Sigmoid colon (tissue), 7 donors: ENCODE results near the gene NCOA1. TPM values are rescaled to one million over a fixed set of nuclear protein-coding genes. Genes with fewer than 3 reads are reported as not detected.

Experiments
- DNase-seq: peaks from one replicate; pipeline ENCODE4 v3.0.0-alpha.2; 2019
- H3K27ac ChIP-seq, 4 donors: fragments of 200-600 bp; sonication (generic); one replicate each; pipeline ENCODE4 v1.5.1; 2016 to 2019; ENCODE audit warnings: mild to moderate bottlenecking in 1 of 4
- H3K27me3 ChIP-seq, 3 donors: fragments of 200-600 bp; sonication (generic); one replicate each; pipeline ENCODE4 v1.5.1; 2019; ENCODE audit warnings: mild to moderate bottlenecking in 1 of 3
- H3K36me3 ChIP-seq, 4 donors: fragments of 200-600 bp; sonication (generic); one replicate each; pipeline ENCODE4 v1.5.1; 2016 to 2019
- H3K4me1 ChIP-seq, 4 donors: fragments of 200-600 bp; sonication (generic); one replicate each; pipeline ENCODE4 v1.5.1; 2017 to 2019
- H3K4me3 ChIP-seq, 4 donors: fragments of 200-600 bp; sonication (generic); one replicate each; pipeline ENCODE4 v1.5.1; 2017 to 2019; ENCODE audit warnings: mild to moderate bottlenecking in 2 of 4, moderate library complexity in 1 of 4
- H3K9me3 ChIP-seq, 4 donors: fragments of 200-600 bp in 3 of 4; sonication (generic) in 3 of 4; one replicate each; pipeline versions ENCODE4 v1.5.1 to v1.6.1; 2013 to 2019
- EP300 ChIP-seq, 4 donors: sonication (generic); formaldehyde crosslinking; IDR thresholded peaks; one replicate each; pipeline ENCODE4 v1.6.1; 2017; ENCODE audit warnings: antibody characterized with exemption in 4 of 4
- POLR2A ChIP-seq, 2 donors: fragments of 450-650 bp; IDR thresholded peaks; one replicate each; pipeline ENCODE4 v1.6.1; 2016; ENCODE audit warnings: antibody characterized with exemption in 2 of 2, mild to moderate bottlenecking in 2 of 2, moderate library complexity in 2 of 2
- POLR2AphosphoS5 ChIP-seq, 4 donors: sonication (generic); formaldehyde crosslinking; IDR thresholded peaks; one replicate each; pipeline ENCODE4 v1.6.1; 2017; ENCODE audit warnings: antibody characterized with exemption in 4 of 4
- WGBS, 2 donors: extraction: QIAGEN DNeasy Blood & Tissue Kit; methylation state at CpG; one replicate each; pipeline ENCODE4 v1.1.7; 2013; 5-methylcytosine and 5-hydroxymethylcytosine counted together
- intact Hi-C: fragments of 100-400 bp; cut with DNase I; formaldehyde crosslinking; loops from one replicate; pipeline ENCODE4 v1.15.1; 2023
- polyA plus RNA-seq, 3 donors: library from polyadenylated mRNA; stranded (reverse); fragments of 200-250 nt; gene quantifications; one replicate each; pipeline ENCODE4 v1.2.3, GENCODE V29; 2013
- total RNA-seq, 4 donors: library from RNA; depleted of rRNA; stranded (reverse); fragments of >200 nt; gene quantifications; one replicate each; pipeline ENCODE4 v1.1.0, GENCODE V29; 2016
- TF ChIP-seq, protein P1 (sequence below), 4 experiments: fragments of 450-650 bp in 3 of 4; fragments of 200-600 bp in 1 of 4; IDR thresholded peaks; one replicate each; pipeline ENCODE4 v1.5.1; 2016 to 2019; ENCODE audit warnings: antibody characterized with exemption in 4 of 4, mild to moderate bottlenecking in 3 of 4, moderate library complexity in 2 of 4
- donor health status: healthy with polysubstance abuse.
- donor health status: Bipolar disorder and iron deficiency.
- donor health status: healthy.

NCOA1 gene
- total and polyA plus RNA-seq, 7 donors: 11.3 to 61.7 (median 49.2) TPM

- no peak for DNase-seq
- Histone ChIP-seq H3K9me3 (no peaks in the 10 kb centered on the region), H3K4me1 (peaks cover 0 to 35% (median 21%) of the 10 kb centered on the region in 4 donors), H3K4me3 (no peak overlapping the region), H3K27ac (no peak overlapping the region), H3K36me3 (no peaks in the 10 kb centered on the region), H3K27me3 (no peaks in the 10 kb centered on the region)
- WGBS, 2 donors: 86 to 91% methylated on average over 2 of the region's 2 CpGs
- TF ChIP-seq POLR2AphosphoS5 (IDR thresholded peaks at IDR 0.05) (no peak), EP300 (IDR thresholded peaks at IDR 0.05) (no peak), POLR2A (IDR thresholded peaks at IDR 0.05) (no peak)
- TF ChIP-seq, protein P1, sequence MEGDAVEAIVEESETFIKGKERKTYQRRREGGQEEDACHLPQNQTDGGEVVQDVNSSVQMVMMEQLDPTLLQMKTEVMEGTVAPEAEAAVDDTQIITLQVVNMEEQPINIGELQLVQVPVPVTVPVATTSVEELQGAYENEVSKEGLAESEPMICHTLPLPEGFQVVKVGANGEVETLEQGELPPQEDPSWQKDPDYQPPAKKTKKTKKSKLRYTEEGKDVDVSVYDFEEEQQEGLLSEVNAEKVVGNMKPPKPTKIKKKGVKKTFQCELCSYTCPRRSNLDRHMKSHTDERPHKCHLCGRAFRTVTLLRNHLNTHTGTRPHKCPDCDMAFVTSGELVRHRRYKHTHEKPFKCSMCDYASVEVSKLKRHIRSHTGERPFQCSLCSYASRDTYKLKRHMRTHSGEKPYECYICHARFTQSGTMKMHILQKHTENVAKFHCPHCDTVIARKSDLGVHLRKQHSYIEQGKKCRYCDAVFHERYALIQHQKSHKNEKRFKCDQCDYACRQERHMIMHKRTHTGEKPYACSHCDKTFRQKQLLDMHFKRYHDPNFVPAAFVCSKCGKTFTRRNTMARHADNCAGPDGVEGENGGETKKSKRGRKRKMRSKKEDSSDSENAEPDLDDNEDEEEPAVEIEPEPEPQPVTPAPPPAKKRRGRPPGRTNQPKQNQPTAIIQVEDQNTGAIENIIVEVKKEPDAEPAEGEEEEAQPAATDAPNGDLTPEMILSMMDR (IDR thresholded peaks at IDR 0.05): no peak
- intact Hi-C loops: no loop called here
Observed at GRCh38 chr2:24515335-24515734, 24.3 kb downstream of the NCOA1 start.

GRCh38 chr2:24515831-24516230 lies 24.8 kb downstream of the NCOA1 start:
- Histone ChIP-seq H3K36me3 (no peaks in the 10 kb centered on the region), H3K4me1 (peaks cover 0 to 37% (median 24%) of the 10 kb centered on the region in 4 donors), H3K4me3 (no peak overlapping the region), H3K27ac (no peak overlapping the region), H3K9me3 (no peaks in the 10 kb centered on the region), H3K27me3 (no peaks in the 10 kb centered on the region)
- TF ChIP-seq POLR2A (IDR thresholded peaks at IDR 0.05) (no peak), EP300 (IDR thresholded peaks at IDR 0.05) (no peak), POLR2AphosphoS5 (IDR thresholded peaks at IDR 0.05) (no peak)
- TF ChIP-seq, protein P1 (IDR thresholded peaks at IDR 0.05): no peak
- 90 to 100% methylated on average over 1 to 2 of the region's 2 CpGs for WGBS, 2 donors
- DNase-seq: no peak
- intact Hi-C loops: no loop called here

DNA sequence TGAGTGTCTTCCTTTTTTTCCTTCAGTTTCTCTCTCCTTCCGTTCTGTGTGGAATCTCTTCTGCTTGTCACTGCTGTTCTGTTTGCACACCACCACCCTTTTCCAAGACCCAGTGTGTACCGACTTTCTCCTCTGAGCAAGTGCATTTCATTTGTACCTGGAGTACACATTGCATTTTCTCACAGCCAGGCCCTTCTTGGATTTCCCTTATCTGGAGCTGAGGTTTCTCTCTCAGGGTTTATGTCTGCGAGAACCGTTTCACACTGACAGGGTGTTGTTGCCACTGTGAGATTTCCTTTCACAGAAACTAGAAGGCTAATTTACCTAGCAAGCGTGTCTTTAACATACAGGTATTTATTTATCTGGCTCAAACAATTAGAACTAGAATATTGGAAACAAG lies 26.2 kb downstream of the NCOA1 start:
- no peaks in the 10 kb centered on the region for H3K9me3 ChIP-seq
- no peak overlapping the region for H3K27ac ChIP-seq
- H3K36me3 ChIP-seq: no peaks in the 10 kb centered on the region
- DNase-seq: no peak
- no peak overlapping the region for H3K4me3 ChIP-seq
- H3K27me3 ChIP-seq: no peaks in the 10 kb centered on the region
- peaks cover 0 to 42% (median 19%) of the 10 kb centered on the region in 4 donors for H3K4me1 ChIP-seq
- 72 to 83% methylated on average over 5 of the region's 5 CpGs for WGBS, 2 donors
- intact Hi-C loops: no loop called here
- TF ChIP-seq EP300 (IDR thresholded peaks at IDR 0.05) (no peak), POLR2AphosphoS5 (IDR thresholded peaks at IDR 0.05) (no peak), POLR2A (IDR thresholded peaks at IDR 0.05) (no peak)
- TF ChIP-seq, protein P1 (IDR thresholded peaks at IDR 0.05): no peak

DNA sequence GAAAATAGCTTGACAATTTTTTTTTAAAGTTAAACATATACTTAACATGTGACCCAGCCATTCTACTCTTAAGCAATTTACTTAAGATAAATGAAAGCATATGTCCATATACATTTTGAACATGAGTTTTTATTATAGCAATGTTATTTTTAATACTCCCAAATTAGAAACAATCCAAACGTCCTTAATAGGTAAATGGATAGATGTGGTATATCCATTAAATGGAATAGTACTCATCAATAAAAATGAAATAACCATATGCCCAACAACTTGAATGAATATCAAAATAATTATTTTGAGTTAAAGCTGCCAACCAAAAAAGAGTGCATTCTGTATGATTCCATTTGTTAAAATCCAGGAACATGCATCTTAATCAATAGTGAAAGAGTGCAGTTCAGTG lies 29.1 kb downstream of the NCOA1 start:
- no peak for DNase-seq
- Histone ChIP-seq H3K27me3 (no peaks in the 10 kb centered on the region), H3K4me3 (no peak overlapping the region), H3K27ac (no peak overlapping the region), H3K9me3 (no peaks in the 10 kb centered on the region), H3K4me1 (peaks cover 0 to 27% (median 5%) of the 10 kb centered on the region in 4 donors), H3K36me3 (no peaks in the 10 kb centered on the region)
- WGBS, 2 donors: 64 to 87% methylated on average over 1 of the region's 1 CpG
- intact Hi-C loops: no loop called here
- no peak for TF ChIP-seq POLR2A (IDR thresholded peaks at IDR 0.05)
- no peak for TF ChIP-seq EP300 (IDR thresholded peaks at IDR 0.05)
- no peak for TF ChIP-seq POLR2AphosphoS5 (IDR thresholded peaks at IDR 0.05)
- TF ChIP-seq, protein P1 (IDR thresholded peaks at IDR 0.05): no peak
